Activated CD8-positive, alpha-beta T cell treated with anti-CD3 and anti-CD28 coated beads, Interleukin-2, amount 10 ng/mL, durations not matched to agents 7 days and 5 days (primary cell): Measurements from ENCODE around the gene SCCPDH. TPM values are rescaled to one million over a fixed set of nuclear protein-coding genes. Genes with fewer than 3 reads are reported as not detected.
"Not testable (repeated sequence)": the region's sequence is repeated elsewhere in the genome, so short reads cannot be mapped to it uniquely, and the experiment has no call there.

ENCODE experiments used
- ATAC-seq: fragments of 150-1000 bp; cut with Tn5 transposase; one replicate; pipeline ENCODE4 v1.10.0; 2021; ENCODE audit warnings: moderate library complexity
- CTCF ChIA-PET: fragments of 350-600 bp; sonication (Branson Sonifier 250); formaldehyde crosslinking; loops from one replicate; lab custom pipeline; 2021; ENCODE audit warnings: antibody characterized with exemption; lab: Charles Lee
- POLR2A ChIA-PET: fragments of 350-600 bp; sonication (Branson Sonifier 250); formaldehyde crosslinking; loops from one replicate; lab custom pipeline; 2021; ENCODE audit warnings: antibody characterized with exemption; lab: Charles Lee
- DNase-seq: peaks from one replicate; pipeline ENCODE4 v3.0.0-alpha.2; 2020
- H3K27ac Mint-ChIP-seq: one replicate; pipeline ENCODE4 v1.8.0; 2021; ENCODE audit warnings: mild to moderate bottlenecking, mixed read lengths
- H3K27me3 Mint-ChIP-seq: one replicate; pipeline ENCODE4 v1.8.0; 2021; ENCODE audit warnings: low read depth, mixed read lengths
- H3K36me3 Mint-ChIP-seq: one replicate; pipeline ENCODE4 v1.8.0; 2021; ENCODE audit warnings: low read depth, mixed read lengths
- H3K4me1 Mint-ChIP-seq: one replicate; pipeline ENCODE4 v1.8.0; 2021; ENCODE audit warnings: low read depth, mixed read lengths
- H3K4me3 Mint-ChIP-seq: one replicate; pipeline ENCODE4 v1.8.0; 2021; ENCODE audit warnings: mild to moderate bottlenecking, mixed read lengths
- H3K9me3 Mint-ChIP-seq: one replicate; pipeline ENCODE4 v1.8.0; 2022; ENCODE audit warnings: mixed read lengths; ENCODE audit not compliant: insufficient read depth
- total RNA-seq, 2 experiments: library from RNA; stranded (reverse); gene quantifications; one replicate each; pipeline ENCODE4 v1.2.3, GENCODE V29; 2021

SCCPDH gene
- total RNA-seq, 2 experiments from 2014 or later = 18.5 to 19.6 TPM

DNA sequence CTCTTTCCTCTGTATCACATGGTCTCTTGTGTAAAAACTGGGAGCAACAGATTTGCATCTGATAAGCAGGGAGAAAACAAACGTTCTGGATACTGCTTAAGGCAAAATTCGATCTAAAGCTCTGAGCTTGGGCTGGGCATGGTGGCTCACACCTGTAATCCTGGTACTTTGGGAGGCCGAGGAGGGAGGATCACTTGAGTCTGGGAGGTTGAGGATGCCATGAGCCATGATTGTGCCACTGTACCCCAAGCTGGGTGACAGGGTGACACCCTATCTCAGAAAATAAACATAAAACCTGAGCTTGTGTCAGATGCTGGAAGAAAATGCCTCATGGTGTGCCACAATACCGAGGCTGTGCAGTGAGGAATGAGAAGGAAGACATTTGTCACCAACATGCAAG lies 73.9 kb downstream of the SCCPDH start:
- H3K4me3 Mint-ChIP-seq = no peak overlapping the region
- no peaks in the 10 kb centered on the region for H3K9me3 Mint-ChIP-seq
- no peak for DNase-seq
- H3K4me1 Mint-ChIP-seq = no peaks in the 10 kb centered on the region
- ChIA-PET POLR2A (no interaction called here), CTCF (no interaction called here)
- no peaks in the 10 kb centered on the region for H3K27me3 Mint-ChIP-seq
- no peak for ATAC-seq
- no peaks in the 10 kb centered on the region for H3K36me3 Mint-ChIP-seq
- no peak overlapping the region for H3K27ac Mint-ChIP-seq

DNA sequence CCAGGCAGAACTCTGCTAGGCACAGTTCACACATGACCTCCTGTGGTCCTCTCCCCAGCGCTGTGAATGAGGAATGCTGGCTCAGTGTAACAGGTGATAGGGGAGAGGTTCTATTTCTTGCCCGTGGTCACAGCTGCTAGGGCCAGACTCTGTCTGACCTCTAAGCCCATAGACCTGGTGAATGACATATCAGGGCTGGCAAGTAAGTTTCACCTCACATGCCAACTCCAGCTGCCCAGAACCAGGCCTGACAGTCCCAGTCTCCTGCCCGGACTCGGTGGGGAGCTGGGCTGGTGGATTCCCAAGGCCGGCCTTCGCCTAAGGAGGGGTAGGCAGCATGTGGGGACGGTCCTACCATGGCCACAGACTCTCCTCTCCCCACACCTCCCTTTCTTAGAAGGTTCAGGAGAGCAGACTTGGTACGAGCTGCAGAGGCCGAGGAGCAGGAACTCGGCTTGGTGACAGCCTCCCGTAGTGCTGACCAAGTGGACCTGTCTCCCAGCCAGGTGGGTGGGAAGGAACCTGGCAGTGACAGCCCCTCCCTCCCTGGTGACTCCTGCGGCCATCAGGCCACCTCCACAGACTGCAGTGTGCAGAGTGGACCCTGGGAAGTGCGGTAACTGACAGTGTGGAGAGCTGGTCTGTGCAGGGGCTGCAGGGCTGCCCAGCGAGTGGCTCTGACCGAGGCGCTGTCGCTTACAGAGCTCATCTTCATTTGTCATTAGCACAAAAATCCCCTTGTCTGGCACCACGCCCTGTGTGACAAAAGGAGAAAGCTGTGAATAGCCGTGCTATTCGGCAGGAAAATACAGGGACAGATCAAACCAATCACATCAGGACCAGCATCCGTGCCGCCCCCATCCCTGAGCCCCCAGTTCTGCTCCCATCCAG lies 74.6 kb downstream of the SCCPDH start:
- ATAC-seq (no peak), DNase-seq (no peak)
- H3K27ac Mint-ChIP-seq = no peak overlapping the region
- no peak overlapping the region for H3K4me3 Mint-ChIP-seq
- CTCF ChIA-PET = no interaction called here
- POLR2A ChIA-PET = no interaction called here
- H3K27me3 Mint-ChIP-seq = no peaks in the 10 kb centered on the region
- H3K9me3 Mint-ChIP-seq = no peaks in the 10 kb centered on the region
- H3K36me3 Mint-ChIP-seq = no peaks in the 10 kb centered on the region
- no peaks in the 10 kb centered on the region for H3K4me1 Mint-ChIP-seq

DNA sequence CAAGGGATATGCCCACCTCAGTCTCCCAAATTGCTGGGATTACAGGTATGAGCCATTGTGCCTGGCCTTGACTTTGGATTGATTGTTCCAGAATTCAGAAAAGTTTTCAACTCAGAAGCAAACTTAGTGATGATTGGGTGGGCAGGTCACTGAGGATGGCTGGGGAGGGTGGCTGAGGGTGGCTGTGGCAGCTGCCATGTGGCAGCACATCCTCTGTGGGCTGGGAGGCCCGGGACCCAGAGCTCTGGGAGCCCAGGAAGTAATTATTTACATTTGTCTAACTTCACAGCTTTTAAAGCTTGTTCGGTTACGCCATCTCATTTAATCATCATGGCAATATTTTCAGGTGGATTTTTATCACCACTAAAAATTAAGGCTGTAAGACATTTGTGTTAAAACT lies 76.1 kb downstream of the SCCPDH start:
- ChIA-PET POLR2A (no interaction called here), CTCF (interaction anchor here (0.6 kb wide), 1 partner anchor 1285 kb away, joined by 3 read pairs; no protein-coding TSS in a partner anchor)
- no peak overlapping the region for H3K27ac Mint-ChIP-seq
- H3K27me3 Mint-ChIP-seq = no peaks in the 10 kb centered on the region
- H3K9me3 Mint-ChIP-seq = no peaks in the 10 kb centered on the region
- H3K4me1 Mint-ChIP-seq = no peaks in the 10 kb centered on the region
- DNase-seq = no peak
- no peak for ATAC-seq
- no peak overlapping the region for H3K4me3 Mint-ChIP-seq
- H3K36me3 Mint-ChIP-seq = no peaks in the 10 kb centered on the region

DNA sequence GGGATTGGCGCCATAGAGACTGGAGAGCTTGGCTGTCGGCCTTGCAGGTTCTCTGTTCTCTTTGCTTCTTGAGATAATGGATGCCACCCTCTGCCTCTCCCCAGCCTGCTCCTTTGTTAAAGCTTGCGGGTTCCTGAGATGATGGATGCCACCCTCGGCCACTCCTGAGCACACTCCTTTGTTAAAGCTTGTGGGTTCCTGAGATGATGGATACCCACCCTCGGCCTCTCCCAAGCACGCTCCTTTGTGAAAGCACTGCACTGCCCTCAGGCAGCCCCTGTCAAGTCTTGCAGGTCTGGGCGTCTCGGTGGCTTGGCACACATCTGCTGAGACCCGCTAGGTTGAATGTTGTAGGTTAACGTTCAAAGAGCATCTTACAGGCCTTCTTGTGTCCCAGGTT lies 76.5 kb downstream of the SCCPDH start:
- Mint-ChIP-seq H3K9me3 (no peaks in the 10 kb centered on the region), H3K27ac (no peak overlapping the region), H3K4me1 (no peaks in the 10 kb centered on the region), H3K4me3 (no peak overlapping the region), H3K36me3 (no peaks in the 10 kb centered on the region), H3K27me3 (no peaks in the 10 kb centered on the region)
- ATAC-seq (no peak), DNase-seq (no peak)
- POLR2A ChIA-PET = no interaction called here
- CTCF ChIA-PET = no interaction called here

DNA sequence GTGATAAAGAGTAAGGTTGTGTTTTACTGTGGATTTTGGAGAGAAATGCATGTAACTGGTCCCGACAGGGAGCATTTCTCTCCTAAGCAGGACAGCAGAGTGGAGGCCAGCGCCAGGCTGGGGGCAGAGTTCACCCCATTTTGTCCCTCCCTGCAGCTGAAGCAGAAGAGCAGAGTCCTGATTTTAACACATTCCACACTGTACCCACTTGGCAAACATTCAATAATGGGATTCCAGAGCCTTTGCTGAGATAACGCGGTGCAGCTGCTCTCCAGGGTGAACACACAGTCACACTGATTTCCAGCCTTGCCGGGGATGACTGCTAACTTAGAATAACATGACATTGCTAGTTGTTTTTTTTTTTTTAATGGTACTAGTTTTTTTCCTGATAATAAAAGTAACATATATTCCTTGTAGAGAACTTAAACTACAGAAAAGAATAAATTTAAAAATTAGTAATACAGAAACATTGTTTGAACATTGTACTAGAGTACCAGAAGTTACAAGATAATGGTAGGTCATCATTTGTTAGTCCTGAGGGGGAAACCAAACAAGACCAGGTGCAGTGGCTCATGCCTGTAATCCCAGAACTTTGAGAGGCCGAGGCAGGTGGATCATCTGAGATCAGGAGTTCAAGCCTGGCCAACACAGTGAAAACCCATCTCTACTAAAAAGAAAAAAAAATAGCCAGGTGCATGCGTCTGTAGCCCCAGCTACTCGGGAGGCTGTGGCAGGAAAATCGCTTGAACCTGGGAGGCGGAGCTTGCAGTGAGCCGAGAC lies 77.2 kb downstream of the SCCPDH start:
- DNase-seq = no peak
- ChIA-PET POLR2A (no interaction called here), CTCF (no interaction called here)
- Mint-ChIP-seq H3K27me3 (no peaks in the 10 kb centered on the region), H3K9me3 (no peaks in the 10 kb centered on the region), H3K27ac (no peak overlapping the region), H3K4me1 (no peaks in the 10 kb centered on the region), H3K4me3 (no peak overlapping the region), H3K36me3 (no peaks in the 10 kb centered on the region)
- ATAC-seq = no peak

DNA sequence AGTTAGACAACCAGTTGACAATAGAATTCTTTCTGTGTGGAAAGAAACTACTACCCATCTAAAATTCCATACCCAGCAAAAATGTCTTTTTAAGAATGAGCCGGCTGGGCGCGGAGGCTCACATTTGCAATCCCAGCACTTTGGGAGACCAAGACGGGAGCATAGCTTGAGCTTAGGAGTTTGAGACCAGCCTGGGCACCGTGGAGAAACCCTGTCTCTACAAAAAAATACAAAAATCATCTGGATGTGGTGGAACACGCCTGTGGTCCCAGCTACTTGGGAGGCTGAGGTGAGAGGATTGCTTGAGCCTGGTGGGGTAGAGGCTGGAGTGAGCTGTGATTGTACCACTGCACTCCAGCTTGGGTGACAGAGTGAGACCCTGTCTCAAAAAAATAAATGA lies 79.2 kb downstream of the SCCPDH start:
- Mint-ChIP-seq H3K27ac (no peak overlapping the region), H3K9me3 (no peaks in the 10 kb centered on the region), H3K4me1 (no peaks in the 10 kb centered on the region), H3K4me3 (no peak overlapping the region), H3K27me3 (no peaks in the 10 kb centered on the region), H3K36me3 (no peaks in the 10 kb centered on the region)
- DNase-seq (no peak), ATAC-seq (no peak)
- ChIA-PET POLR2A (no interaction called here), CTCF (no interaction called here)

DNA sequence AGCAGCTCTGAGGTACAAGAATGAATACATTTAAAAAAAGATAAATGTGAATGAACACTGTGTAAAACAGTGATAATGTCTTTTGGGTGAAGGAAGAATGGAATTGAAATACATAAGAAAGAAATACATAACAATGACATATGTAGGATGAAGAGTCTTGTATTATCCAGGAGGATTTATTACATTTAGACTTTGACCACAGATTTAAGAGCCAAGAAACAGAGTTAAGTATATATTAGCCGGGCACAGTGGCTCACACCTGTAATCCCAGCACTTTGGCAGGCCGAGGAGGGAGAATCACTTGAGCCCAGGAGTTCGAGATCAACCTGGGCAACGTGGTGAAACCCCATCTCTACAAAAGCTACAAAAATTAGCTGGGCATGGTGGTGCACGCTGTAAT lies 79.7 kb downstream of the SCCPDH start:
- H3K27ac Mint-ChIP-seq = no peak overlapping the region
- no peak for DNase-seq
- no peaks in the 10 kb centered on the region for H3K27me3 Mint-ChIP-seq
- no peaks in the 10 kb centered on the region for H3K36me3 Mint-ChIP-seq
- ATAC-seq = no peak
- ChIA-PET CTCF (no interaction called here), POLR2A (no interaction called here)
- no peaks in the 10 kb centered on the region for H3K4me1 Mint-ChIP-seq
- H3K4me3 Mint-ChIP-seq = no peak overlapping the region
- no peaks in the 10 kb centered on the region for H3K9me3 Mint-ChIP-seq

DNA sequence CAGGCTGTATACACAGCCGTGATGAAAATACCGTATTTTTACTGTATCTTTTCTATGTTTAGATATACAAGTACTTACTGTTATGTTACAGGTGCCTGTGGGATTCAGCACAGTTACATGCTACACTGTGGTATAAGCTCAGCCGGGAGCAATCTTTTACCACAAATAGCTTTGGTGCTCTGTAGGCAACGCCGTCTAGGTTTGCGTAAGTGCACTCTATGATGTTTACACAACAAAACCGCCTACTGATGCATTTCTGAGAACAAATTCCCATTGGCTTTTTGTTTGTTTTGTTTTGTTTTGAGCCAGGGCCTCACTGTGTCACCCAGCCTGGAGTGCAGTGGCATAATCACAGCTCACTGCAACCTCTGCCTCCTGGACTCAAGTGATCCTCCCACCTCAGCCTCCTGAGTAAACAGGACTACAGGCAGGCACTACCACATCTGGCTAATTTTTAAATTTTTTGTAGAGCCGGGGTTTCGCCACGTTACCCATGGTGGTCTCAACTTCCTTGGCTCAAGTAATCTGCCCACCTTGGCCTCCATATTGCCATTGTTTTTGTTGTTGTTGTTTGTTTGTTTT lies 81.0 kb downstream of the SCCPDH start:
- CTCF ChIA-PET = no interaction called here
- no peaks in the 10 kb centered on the region for H3K27me3 Mint-ChIP-seq
- H3K27ac Mint-ChIP-seq = no peak overlapping the region

DNA sequence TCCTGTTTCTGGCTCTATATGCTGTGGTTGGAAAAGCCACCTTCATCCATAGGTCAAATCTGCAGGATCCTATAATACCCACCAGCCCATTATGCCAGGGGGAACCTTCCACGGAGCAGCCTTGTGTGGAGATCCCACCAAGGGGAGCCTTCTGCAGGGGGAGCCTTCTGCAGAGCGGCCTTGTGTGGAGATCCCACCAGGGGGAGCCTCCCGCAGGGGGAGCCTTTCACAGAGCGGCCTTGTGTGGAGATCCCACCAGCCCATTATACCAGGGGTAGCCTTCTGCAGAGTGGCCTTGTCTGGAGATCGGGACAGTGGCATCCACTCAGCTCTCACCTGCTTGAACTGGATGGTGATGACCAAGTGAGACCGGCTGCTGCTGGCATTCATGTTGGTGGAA lies 85.3 kb downstream of the SCCPDH start:
- CTCF ChIA-PET = no interaction called here
- H3K27ac Mint-ChIP-seq = no peak overlapping the region
- POLR2A ChIA-PET = no interaction called here
- H3K36me3 Mint-ChIP-seq = no peaks in the 10 kb centered on the region
- no peaks in the 10 kb centered on the region for H3K4me1 Mint-ChIP-seq
- no peak for DNase-seq
- no peak for ATAC-seq
- H3K9me3 Mint-ChIP-seq = no peaks in the 10 kb centered on the region
- peaks cover 4% of the 10 kb centered on the region for H3K27me3 Mint-ChIP-seq
- no peak overlapping the region for H3K4me3 Mint-ChIP-seq

More for the DNA sequence above, 81.0 kb downstream of the SCCPDH start:
- no peak for ATAC-seq
- POLR2A ChIA-PET = no interaction called here
- no peak for DNase-seq
- Mint-ChIP-seq H3K9me3 (no peaks in the 10 kb centered on the region), H3K4me3 (no peak overlapping the region), H3K36me3 (no peaks in the 10 kb centered on the region), H3K4me1 (no peaks in the 10 kb centered on the region)

DNA sequence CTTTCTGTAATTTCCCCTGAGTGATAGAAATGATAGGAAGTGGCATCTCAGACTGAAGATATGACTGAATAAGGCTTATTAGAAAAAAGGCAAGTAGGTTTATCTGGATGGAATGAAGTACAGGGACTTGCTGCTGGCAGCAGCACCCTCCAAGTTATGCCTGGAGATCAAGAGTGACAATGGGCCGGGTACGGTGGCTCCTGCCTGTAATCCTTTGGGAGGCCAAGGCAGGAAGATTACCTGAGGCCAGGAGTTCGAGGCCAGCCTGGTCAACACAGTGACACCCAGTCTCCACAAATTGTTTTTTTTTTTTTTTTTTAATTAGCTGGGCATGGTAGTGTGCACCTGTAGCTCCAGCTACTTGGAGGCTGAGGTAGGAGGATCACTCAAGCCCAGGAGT lies 87.8 kb downstream of the SCCPDH start:
- Mint-ChIP-seq H3K36me3 (peaks cover 2% of the 10 kb centered on the region), H3K27ac (no peak overlapping the region), H3K9me3 (peaks cover 4% of the 10 kb centered on the region), H3K4me1 (peaks cover 3% of the 10 kb centered on the region), H3K27me3 (peaks cover 7% of the 10 kb centered on the region), H3K4me3 (no peak overlapping the region)
- ChIA-PET POLR2A (no interaction called here), CTCF (no interaction called here)
- DNase-seq (no peak), ATAC-seq (no peak)

DNA sequence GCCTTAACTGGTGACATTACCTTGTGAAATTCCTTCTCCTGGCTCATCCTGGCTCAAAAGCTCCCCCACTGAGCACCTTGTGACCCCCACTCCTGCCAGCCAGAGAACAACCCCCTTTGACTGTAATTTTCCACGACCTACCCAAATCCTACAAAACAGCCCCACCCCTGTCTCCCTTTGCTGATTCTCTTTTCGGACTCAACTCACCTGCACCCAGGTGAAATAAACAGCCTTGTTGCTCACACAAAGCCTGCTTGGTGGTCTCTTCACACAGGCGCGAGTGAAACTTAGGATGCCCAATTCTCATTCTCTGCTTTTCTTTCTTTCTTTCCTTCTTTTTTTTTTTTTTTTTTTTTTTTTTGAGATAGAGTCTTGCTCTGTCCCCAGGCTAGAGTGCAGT lies 89.1 kb downstream of the SCCPDH start:
- H3K36me3 Mint-ChIP-seq, POLR2A ChIA-PET, H3K27me3 Mint-ChIP-seq, ATAC-seq, H3K4me3 Mint-ChIP-seq, H3K4me1 Mint-ChIP-seq, CTCF ChIA-PET, H3K27ac Mint-ChIP-seq, DNase-seq: not testable (repeated sequence)
- peaks cover 10% of the 10 kb centered on the region for H3K9me3 Mint-ChIP-seq

DNA sequence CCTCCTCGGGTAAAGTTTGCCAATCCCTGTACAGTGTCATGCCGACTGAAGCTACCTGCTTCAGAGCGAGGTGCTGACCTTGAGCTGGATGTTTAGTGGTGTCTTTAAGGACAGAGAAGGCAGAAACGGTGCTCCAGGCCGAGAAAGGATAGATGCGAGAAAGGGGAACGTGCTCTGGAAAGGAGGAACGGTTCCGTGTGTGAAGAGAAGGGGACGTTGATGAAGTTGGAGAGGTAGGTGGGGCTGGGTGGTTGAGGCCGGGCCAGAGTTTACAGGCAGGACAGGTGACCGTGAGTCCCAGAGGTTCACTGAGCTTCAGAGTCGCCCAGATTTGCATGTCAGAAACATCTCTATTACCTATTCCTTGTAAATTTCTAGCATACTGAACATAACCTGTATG lies 90.7 kb downstream of the SCCPDH start:
- DNase-seq = no peak
- Mint-ChIP-seq H3K4me1 (peaks cover 3% of the 10 kb centered on the region), H3K27me3 (peaks cover 13% of the 10 kb centered on the region), H3K4me3 (no peak overlapping the region), H3K9me3 (peaks cover 10% of the 10 kb centered on the region), H3K36me3 (peaks cover 2% of the 10 kb centered on the region), H3K27ac (no peak overlapping the region)
- ATAC-seq = no peak
- CTCF ChIA-PET = no interaction called here
- POLR2A ChIA-PET = interaction anchor here (0.6 kb wide), 1 partner anchor 12 kb away, joined by 3 read pairs; no protein-coding TSS in a partner anchor
